ENCODE data around the gene RASAL1. TPM values are rescaled to one million over a fixed set of nuclear protein-coding genes. Genes with fewer than 3 reads are reported as not detected.

The RASAL1 gene, protein sequence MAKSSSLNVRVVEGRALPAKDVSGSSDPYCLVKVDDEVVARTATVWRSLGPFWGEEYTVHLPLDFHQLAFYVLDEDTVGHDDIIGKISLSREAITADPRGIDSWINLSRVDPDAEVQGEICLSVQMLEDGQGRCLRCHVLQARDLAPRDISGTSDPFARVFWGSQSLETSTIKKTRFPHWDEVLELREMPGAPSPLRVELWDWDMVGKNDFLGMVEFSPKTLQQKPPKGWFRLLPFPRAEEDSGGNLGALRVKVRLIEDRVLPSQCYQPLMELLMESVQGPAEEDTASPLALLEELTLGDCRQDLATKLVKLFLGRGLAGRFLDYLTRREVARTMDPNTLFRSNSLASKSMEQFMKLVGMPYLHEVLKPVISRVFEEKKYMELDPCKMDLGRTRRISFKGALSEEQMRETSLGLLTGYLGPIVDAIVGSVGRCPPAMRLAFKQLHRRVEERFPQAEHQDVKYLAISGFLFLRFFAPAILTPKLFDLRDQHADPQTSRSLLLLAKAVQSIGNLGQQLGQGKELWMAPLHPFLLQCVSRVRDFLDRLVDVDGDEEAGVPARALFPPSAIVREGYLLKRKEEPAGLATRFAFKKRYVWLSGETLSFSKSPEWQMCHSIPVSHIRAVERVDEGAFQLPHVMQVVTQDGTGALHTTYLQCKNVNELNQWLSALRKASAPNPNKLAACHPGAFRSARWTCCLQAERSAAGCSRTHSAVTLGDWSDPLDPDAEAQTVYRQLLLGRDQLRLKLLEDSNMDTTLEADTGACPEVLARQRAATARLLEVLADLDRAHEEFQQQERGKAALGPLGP
- not detected in 2 replicates for total RNA-seq (2012; rRNA removed)

DNA sequence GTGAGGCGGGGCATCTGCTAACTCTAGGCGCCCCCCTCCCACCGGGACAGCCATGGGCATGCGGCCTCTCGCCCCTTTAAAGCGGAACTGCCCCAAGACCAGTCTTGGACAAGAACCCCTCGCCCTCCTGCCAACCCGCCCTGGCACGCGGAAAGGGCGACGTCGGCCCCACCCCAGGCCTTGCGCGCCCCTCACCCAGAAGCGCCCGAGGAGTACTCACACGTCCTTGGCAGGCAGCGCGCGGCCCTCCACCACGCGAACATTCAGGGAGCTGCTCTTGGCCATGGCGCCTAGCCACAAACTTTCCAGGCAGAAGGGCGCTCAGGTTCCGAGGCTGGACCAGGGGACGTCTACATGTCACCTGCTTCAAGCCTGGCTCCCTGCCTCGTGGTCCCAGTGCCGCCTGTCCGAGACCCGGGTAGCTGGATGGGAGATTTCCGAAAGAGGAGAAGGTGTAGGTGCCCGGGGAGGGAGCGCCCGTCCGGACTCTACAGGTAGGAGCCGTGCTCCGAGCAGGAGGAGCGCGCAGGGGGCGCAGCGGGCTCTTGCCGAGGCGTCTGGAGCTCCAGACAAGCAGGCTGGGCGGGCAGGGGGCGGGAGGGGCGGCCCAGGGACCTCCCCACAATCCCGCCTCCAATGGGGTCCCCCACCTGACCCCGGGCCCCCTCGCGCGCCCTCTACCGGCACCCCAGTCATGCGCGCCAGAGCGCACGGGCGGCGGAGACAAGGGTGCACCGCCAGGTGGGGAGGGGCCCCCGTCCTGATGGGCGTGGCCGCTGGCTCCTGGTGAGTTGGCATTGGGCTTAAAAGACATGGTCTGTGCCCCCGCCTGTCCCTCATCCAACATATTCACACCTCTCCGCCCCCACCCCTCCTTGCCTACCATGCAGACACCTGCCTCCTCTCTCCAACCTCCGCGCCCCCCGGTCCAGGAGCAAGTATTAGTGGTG is at the start of gene RASAL1:
TSS of gene RASAL1 (minus strand) at position 584 of the 950 bp plus-strand sequence. CDS start at position 285, 299 bp downstream.
- H3K9ac ChIP-seq (ENCODE audit: low read depth, low read length): no peak within 1 kb of the TSS
- no peak within 1 kb of the TSS for H3K4me3 ChIP-seq (ENCODE audit: low read length)

DNA sequence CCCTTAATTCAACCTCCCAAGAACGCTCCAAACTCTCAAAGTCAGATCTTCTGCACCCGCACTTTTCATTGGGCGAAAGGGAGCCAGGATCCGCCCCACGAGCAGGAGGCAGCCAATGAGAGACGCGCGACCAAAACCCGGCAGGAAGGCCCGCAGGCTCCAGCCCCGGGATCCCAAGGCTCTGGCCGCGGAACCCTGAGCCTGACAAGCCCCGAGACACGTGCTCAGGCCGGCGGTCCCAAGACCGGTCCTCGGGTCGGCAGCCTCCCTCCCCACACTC is 49.3 kb upstream of the RASAL1 start:
- Histone ChIP-seq H3K4me1 (ENCODE audit: control insufficient read depth, insufficient read depth, low read length) (peaks cover 11% of the 10 kb centered on the region), H3K4me3 (ENCODE audit: low read length) (peak overlapping the region; percentile 95)

More for the DNA sequence above, at the start of gene RASAL1:
- Histone ChIP-seq H3K9me3 (replicated peaks; ENCODE audit: low read length) (no peaks in the 10 kb centered on the region), H3K36me3 (ENCODE audit: insufficient read depth, low read length) (no peaks in the 10 kb centered on the region), H3K4me1 (ENCODE audit: control insufficient read depth, insufficient read depth, low read length) (peaks cover 2% of the 10 kb centered on the region), H3K27me3 (ENCODE audit: control insufficient read depth, insufficient read depth, low read length) (peaks cover 24% of the 10 kb centered on the region), H3K4me2 (ENCODE audit: low read length) (no peak within 1 kb of the TSS)

DNA sequence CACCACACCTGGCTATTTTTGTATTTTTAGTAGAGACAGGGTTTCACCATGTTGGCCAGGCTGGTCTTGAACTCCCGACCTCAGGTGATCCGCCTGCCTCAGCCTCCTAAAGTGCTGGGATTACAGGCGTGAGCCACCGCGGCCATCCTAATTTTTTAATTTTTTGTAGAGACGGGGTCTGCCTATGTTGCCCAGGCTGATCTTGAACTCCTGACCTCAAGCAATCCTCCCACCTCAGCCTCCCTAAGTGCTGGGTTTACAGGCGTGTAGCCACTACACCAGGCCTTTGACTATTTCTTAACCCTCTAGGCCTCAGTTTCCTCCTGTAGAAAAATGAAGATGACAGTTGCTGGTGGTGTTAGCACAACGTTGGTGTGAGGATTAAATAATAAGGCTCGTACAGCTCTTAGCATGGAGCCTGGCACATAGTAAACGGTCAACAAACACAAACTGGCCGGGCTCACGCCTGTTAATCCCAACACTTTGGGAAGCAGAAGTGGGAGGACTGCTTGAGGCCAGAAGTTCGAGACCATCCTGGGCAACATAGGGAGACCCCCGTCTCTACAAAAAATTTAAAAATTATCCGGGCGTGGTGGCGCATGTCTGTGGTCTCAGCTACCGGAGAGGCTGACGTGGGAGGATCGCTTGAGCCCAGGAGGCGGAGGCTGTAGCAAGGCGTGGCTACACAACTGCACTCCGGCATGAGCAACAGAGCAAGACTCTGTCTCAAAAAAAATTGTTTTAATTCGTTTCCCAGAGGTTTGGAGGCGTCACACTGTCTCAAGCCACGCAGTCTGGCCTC is 48.7 kb upstream of the RASAL1 start:
- Histone ChIP-seq H3K4me1 (ENCODE audit: control insufficient read depth, insufficient read depth, low read length) (peaks cover 11% of the 10 kb centered on the region), H3K27me3 (ENCODE audit: control insufficient read depth, insufficient read depth, low read length) (no peaks in the 10 kb centered on the region), H3K9ac (ENCODE audit: low read depth, low read length) (peak overlapping the region; percentile 99), H3K9me3 (replicated peaks; ENCODE audit: low read length) (no peaks in the 10 kb centered on the region), H3K4me2 (ENCODE audit: low read length) (peak overlapping the region; percentile 88), H3K4me3 (ENCODE audit: low read length) (peak overlapping the region; percentile 95), H3K36me3 (ENCODE audit: insufficient read depth, low read length) (peaks cover 25% of the 10 kb centered on the region)

More for the DNA sequence above, 49.3 kb upstream of the RASAL1 start:
- no peaks in the 10 kb centered on the region for H3K27me3 ChIP-seq (ENCODE audit: control insufficient read depth, insufficient read depth, low read length)
- peaks cover 20% of the 10 kb centered on the region for H3K36me3 ChIP-seq (ENCODE audit: insufficient read depth, low read length)
- H3K9ac ChIP-seq (ENCODE audit: low read depth, low read length): peak overlapping the region; percentile 99
- no peaks in the 10 kb centered on the region for H3K9me3 ChIP-seq (replicated peaks; ENCODE audit: low read length)
- H3K4me2 ChIP-seq (ENCODE audit: low read length): peak overlapping the region; percentile 88

DNA sequence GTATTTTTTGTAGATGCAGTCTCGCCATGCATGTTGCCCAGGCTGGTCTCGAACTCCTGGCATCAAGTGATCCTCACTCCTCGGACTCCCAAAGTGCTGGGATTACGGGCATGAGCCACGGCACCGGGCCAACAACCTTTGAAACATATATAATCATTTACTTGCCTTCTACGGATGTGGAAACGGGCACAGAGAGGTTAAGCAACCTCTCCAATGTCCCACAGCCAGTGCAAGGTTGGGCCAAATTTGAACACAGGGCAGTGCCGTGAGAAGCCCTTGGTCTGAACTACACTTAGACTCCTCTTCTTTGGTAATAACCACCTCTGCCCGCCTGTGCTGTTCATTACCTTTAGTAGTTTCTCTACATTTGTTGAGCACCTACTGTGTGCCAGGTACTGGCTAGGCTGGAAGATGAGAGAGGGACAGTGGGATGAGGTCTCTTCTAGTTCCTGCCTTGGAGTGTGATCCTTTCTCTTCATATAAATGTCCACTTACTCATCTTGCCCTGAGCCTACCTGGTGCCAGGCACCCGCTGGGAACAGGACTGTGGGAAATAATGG is 47.5 kb upstream of the RASAL1 start:
- H3K36me3 ChIP-seq (ENCODE audit: insufficient read depth, low read length): peaks cover 37% of the 10 kb centered on the region
- no peak overlapping the region for H3K9ac ChIP-seq (ENCODE audit: low read depth, low read length)
- H3K4me3 ChIP-seq (ENCODE audit: low read length): no peak overlapping the region
- peaks cover 11% of the 10 kb centered on the region for H3K4me1 ChIP-seq (ENCODE audit: control insufficient read depth, insufficient read depth, low read length)
- peak overlapping the region; percentile 88 for H3K4me2 ChIP-seq (ENCODE audit: low read length)
- H3K27me3 ChIP-seq (ENCODE audit: control insufficient read depth, insufficient read depth, low read length): no peaks in the 10 kb centered on the region
- H3K9me3 ChIP-seq (replicated peaks; ENCODE audit: low read length): no peaks in the 10 kb centered on the region

DNA sequence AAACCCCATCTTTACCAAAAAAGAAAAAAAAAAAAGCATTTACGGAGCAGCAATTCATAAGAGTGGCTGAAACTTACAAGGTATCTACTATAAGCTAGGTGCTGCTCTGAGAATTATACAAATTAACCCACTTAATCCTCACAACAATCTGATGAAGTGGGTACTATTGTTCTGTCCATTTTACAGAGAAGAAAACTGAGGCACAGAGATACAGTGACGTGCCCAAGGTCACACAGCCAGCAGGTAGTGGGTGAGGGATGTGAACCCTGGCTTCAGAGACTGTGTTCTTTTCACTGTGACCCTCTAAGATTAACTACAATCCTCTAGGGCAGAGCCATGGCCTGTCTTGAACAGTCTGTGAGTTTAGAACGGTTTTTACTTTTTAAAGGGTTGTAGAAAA is 46.4 kb upstream of the RASAL1 start:
- Histone ChIP-seq H3K9me3 (replicated peaks; ENCODE audit: low read length) (no peaks in the 10 kb centered on the region), H3K27me3 (ENCODE audit: control insufficient read depth, insufficient read depth, low read length) (no peaks in the 10 kb centered on the region), H3K4me1 (ENCODE audit: control insufficient read depth, insufficient read depth, low read length) (peaks cover 9% of the 10 kb centered on the region), H3K4me3 (ENCODE audit: low read length) (no peak overlapping the region), H3K4me2 (ENCODE audit: low read length) (no peak overlapping the region), H3K36me3 (ENCODE audit: insufficient read depth, low read length) (peaks cover 46% of the 10 kb centered on the region), H3K9ac (ENCODE audit: low read depth, low read length) (no peak overlapping the region)

DNA sequence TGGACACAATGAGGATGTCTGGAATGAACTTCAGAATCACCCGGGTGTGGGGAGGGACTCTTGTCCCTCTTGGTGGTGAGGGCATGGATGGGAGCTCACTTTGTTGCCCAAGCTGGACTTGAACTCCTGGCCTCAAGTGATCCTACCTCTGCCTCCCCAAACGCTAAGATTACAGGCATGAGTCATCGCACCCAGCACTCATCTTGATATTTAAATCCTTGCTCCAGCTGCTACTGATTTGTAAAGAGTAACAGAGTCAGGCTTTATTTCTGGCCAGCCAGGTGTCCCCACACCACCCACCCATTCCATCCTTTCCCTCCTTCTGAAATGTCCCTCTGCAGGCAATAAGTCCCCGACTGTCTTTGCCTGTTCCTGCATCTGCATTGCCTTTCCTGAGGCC is 44.8 kb upstream of the RASAL1 start:
- Histone ChIP-seq H3K9me3 (replicated peaks; ENCODE audit: low read length) (no peaks in the 10 kb centered on the region), H3K4me2 (ENCODE audit: low read length) (no peak overlapping the region), H3K4me1 (ENCODE audit: control insufficient read depth, insufficient read depth, low read length) (no peaks in the 10 kb centered on the region), H3K36me3 (ENCODE audit: insufficient read depth, low read length) (peaks cover 53% of the 10 kb centered on the region), H3K9ac (ENCODE audit: low read depth, low read length) (no peak overlapping the region), H3K4me3 (ENCODE audit: low read length) (no peak overlapping the region), H3K27me3 (ENCODE audit: control insufficient read depth, insufficient read depth, low read length) (no peaks in the 10 kb centered on the region)

DNA sequence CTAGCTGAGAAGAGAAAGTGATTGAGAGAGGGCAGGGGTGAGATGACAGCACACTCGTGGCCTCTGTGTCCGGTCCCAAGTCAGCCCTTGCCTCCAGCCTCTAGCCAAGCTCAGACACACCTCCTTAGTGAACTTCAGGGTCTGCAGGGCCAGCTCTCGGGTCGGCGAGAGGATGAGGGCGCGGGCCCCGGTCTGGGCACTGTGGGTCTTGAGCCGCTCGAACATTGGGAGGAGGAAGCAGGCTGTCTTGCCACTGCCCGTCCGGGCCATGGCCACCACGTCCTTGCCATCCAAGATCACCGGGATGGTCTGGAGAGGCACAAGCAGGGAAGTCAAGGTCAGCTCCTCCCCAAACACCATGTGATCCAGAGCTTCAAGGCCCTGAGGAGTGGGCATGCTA is 43.5 kb upstream of the RASAL1 start:
- Histone ChIP-seq H3K9me3 (replicated peaks; ENCODE audit: low read length) (no peaks in the 10 kb centered on the region), H3K4me1 (ENCODE audit: control insufficient read depth, insufficient read depth, low read length) (no peaks in the 10 kb centered on the region), H3K9ac (ENCODE audit: low read depth, low read length) (no peak overlapping the region), H3K27me3 (ENCODE audit: control insufficient read depth, insufficient read depth, low read length) (no peaks in the 10 kb centered on the region), H3K4me3 (ENCODE audit: low read length) (no peak overlapping the region), H3K36me3 (ENCODE audit: insufficient read depth, low read length) (peaks cover 60% of the 10 kb centered on the region), H3K4me2 (ENCODE audit: low read length) (no peak overlapping the region)

DNA sequence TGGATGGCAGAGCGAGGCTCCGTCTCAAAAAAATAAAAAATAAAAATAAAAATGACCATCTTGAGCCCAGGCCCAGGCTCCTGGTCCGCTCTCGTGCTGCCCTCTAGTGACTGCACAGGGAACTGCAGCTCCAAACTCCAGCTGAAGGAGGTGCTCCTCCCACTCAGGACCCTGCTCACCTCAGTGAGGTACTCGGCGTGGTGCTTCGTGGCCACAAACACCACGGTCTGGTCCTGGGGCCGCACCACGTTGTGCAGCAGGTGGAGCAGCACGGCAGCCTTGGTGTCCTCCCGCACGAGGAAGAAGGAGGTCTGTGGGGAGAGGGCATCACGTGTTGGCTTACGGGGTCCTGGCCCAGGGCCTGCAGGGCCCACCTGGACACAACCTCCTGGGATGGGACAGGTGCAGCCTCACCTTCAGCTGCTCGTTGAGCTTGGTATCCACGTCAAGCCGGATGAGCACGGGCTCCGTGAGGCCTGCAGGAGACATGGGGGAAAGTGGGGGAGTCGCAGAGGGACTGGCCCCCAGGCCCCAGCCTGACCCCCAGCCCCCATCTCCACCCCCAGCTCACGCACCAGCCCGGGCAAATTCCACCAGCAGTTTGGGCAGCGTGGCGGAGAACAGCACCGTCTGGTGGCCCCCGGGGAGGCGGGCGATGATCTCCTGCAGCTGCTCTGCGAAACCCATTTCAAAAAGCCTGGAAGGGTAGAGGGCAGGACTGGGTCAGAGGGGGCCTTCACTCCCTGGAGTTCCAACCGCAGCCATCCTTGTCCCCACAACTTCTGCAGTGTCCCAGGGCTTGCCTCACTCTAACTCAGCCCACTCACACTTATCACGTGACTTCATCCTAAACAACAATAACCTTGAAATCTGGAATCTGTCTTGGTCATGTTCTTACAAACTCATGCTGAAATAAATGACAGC is 39.2 kb upstream of the RASAL1 start:
- no peaks in the 10 kb centered on the region for H3K9me3 ChIP-seq (replicated peaks; ENCODE audit: low read length)
- no peaks in the 10 kb centered on the region for H3K4me1 ChIP-seq (ENCODE audit: control insufficient read depth, insufficient read depth, low read length)
- no peak overlapping the region for H3K4me3 ChIP-seq (ENCODE audit: low read length)
- no peaks in the 10 kb centered on the region for H3K27me3 ChIP-seq (ENCODE audit: control insufficient read depth, insufficient read depth, low read length)
- H3K36me3 ChIP-seq (ENCODE audit: insufficient read depth, low read length): peaks cover 86% of the 10 kb centered on the region
- H3K4me2 ChIP-seq (ENCODE audit: low read length): no peak overlapping the region
- H3K9ac ChIP-seq (ENCODE audit: low read depth, low read length): no peak overlapping the region

DNA sequence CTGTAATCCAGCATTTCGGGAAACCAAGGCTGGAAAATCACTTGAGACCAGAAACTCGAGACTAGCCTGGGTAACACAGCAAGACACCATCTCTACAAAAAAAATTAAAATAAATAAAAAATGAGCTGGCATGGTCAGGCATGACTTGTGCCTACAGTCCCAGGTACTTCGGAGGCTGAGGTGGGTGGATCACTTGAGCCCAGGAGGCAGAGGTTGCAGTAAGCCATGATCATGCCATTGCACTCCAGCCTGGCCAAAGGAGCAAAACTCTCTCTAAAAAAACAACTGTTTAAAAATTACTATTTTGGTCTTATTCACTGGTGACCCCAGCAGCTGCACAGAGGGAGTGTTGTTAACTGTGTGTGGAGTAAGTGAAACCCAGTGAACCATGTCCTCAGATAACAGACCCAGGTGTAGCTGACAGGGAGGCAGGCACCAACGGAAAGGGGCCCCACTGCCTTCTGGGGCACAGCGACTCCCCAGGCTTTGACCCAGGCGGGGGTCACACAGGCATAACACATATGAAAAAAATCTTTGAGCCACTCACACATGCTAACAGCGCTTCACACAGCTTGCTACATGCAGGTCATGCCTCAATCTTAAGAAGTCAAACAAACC is 37.6 kb upstream of the RASAL1 start:
- H3K36me3 ChIP-seq (ENCODE audit: insufficient read depth, low read length): peaks cover 75% of the 10 kb centered on the region
- H3K9me3 ChIP-seq (replicated peaks; ENCODE audit: low read length): no peaks in the 10 kb centered on the region
- H3K9ac ChIP-seq (ENCODE audit: low read depth, low read length): no peak overlapping the region
- H3K27me3 ChIP-seq (ENCODE audit: control insufficient read depth, insufficient read depth, low read length): no peaks in the 10 kb centered on the region
- H3K4me3 ChIP-seq (ENCODE audit: low read length): no peak overlapping the region
- H3K4me2 ChIP-seq (ENCODE audit: low read length): no peak overlapping the region
- H3K4me1 ChIP-seq (ENCODE audit: control insufficient read depth, insufficient read depth, low read length): no peaks in the 10 kb centered on the region
